ENCODE data around the gene TNFRSF13B.
"Not testable (repeated sequence)": the region's sequence is repeated elsewhere in the genome, so short reads cannot be mapped to it uniquely, and the experiment has no call there.

TNFRSF13B gene

GRCh38 chr17:17004251-17004996, 32.5 kb upstream of the TNFRSF13B start:
- DNase-seq: no peak

- DNase-seq: not testable (repeated sequence)
Observed at GRCh38 chr17:17002731-17003715, 31.1 kb upstream of the TNFRSF13B start.

GRCh38 chr17:17001874-17002520, 30.1 kb upstream of the TNFRSF13B start:
- no peak for DNase-seq

GRCh38 chr17:17001076-17001777, 29.3 kb upstream of the TNFRSF13B start:
- DNase-seq: no peak

- DNase-seq: no peak
Observed at GRCh38 chr17:16999931-17000625, 28.2 kb upstream of the TNFRSF13B start.

- no peak for DNase-seq
Observed at GRCh38 chr17:16997514-16998429, 25.9 kb upstream of the TNFRSF13B start.

- not testable (repeated sequence) for DNase-seq
Observed at GRCh38 chr17:16996726-16997125, 24.8 kb upstream of the TNFRSF13B start.

- DNase-seq: no peak
Observed at GRCh38 chr17:16995930-16996329, 24.0 kb upstream of the TNFRSF13B start.

- no peak for DNase-seq
Observed at GRCh38 chr17:16994631-16995030, 22.7 kb upstream of the TNFRSF13B start.

- DNase-seq: no peak
Observed at GRCh38 chr17:16991349-16992009, 19.6 kb upstream of the TNFRSF13B start.

GRCh38 chr17:16989953-16990860, 18.3 kb upstream of the TNFRSF13B start:
- no peak for DNase-seq

- no peak for DNase-seq
Observed at GRCh38 chr17:16989230-16989952, 17.5 kb upstream of the TNFRSF13B start.

- DNase-seq: no peak
Observed at GRCh38 chr17:16988749-16989229, 16.9 kb upstream of the TNFRSF13B start.

GRCh38 chr17:16987830-16988601, 16.1 kb upstream of the TNFRSF13B start:
- no peak for DNase-seq

- DNase-seq: no peak
Observed at GRCh38 chr17:16987066-16987829, 15.3 kb upstream of the TNFRSF13B start.

GRCh38 chr17:16986391-16986790, 14.5 kb upstream of the TNFRSF13B start:
- no peak for DNase-seq

- DNase-seq: no peak
Observed at GRCh38 chr17:16981928-16982327, 10.0 kb upstream of the TNFRSF13B start.

Measured in NCI-H1417 treated with DMSO at 0.1 percent for 48 hours (cell line).